Measurements from ENCODE around the gene C1orf21. TPM values are rescaled to one million over a fixed set of nuclear protein-coding genes. Genes with fewer than 3 reads are reported as not detected.

Gene C1orf21
- total RNA-seq, 2 donors from 2014 or later, result 10.4 to 15.2 TPM

DNA sequence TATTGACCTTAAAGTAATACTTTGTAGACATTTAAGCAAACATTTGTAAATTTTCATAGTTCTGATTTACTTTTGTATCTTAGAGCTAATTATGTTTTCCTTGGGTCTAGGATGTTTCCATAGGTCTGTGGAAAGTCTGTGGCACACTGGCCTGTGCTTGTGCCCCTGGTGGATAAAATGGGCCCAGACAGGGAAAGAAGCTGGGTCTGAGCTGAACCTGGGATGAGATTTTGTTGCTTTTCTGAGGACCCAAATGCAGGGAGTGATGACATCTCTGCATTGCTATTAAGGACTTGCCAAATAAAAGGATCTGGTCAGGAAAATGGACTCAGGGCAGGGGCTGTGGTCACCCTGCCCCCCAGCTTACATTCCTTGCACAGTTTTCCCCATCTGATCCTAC is 41.8 kb downstream of the C1orf21 start:
- DNase-seq (ENCODE audit: low spot score) (no peak), ATAC-seq (ENCODE audit: insufficient number of reproducible peaks, low FRiP score, low read depth) (no peak)
- Histone ChIP-seq H3K4me1 (ENCODE audit: control insufficient read depth in 1 of 2, low read depth in 2 of 2) (no peaks in the 10 kb centered on the region), H3K27ac (no peak overlapping the region), H3K36me3 (no peaks in the 10 kb centered on the region), H3K4me3 (no peak overlapping the region), H3K27me3 (replicated peaks; ENCODE audit: insufficient read depth) (no peaks in the 10 kb centered on the region), H3K9me3 (no peaks in the 10 kb centered on the region)
- TF ChIP-seq, protein P1, sequence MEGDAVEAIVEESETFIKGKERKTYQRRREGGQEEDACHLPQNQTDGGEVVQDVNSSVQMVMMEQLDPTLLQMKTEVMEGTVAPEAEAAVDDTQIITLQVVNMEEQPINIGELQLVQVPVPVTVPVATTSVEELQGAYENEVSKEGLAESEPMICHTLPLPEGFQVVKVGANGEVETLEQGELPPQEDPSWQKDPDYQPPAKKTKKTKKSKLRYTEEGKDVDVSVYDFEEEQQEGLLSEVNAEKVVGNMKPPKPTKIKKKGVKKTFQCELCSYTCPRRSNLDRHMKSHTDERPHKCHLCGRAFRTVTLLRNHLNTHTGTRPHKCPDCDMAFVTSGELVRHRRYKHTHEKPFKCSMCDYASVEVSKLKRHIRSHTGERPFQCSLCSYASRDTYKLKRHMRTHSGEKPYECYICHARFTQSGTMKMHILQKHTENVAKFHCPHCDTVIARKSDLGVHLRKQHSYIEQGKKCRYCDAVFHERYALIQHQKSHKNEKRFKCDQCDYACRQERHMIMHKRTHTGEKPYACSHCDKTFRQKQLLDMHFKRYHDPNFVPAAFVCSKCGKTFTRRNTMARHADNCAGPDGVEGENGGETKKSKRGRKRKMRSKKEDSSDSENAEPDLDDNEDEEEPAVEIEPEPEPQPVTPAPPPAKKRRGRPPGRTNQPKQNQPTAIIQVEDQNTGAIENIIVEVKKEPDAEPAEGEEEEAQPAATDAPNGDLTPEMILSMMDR (IDR thresholded peaks at IDR 0.05), result no peak

DNA sequence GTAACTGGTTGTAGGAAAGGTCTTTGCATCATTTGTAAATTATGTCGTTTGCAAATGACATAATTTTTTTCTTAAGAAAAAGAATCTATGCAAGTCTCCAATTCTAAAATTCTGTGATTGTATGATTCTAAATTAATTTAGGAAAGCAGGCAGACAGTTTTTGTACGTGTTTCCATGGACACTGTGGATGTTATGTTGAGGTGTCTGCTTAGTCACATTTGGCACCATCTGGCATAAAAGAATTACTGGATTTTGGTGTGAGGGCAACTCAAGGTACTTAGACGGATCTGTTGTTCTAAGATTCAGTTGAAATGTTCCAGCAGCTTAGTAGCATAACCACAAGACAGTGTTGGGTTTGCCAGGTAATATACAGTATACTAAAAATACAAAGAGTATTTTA is 42.5 kb downstream of the C1orf21 start:
- no peaks in the 10 kb centered on the region for H3K27me3 ChIP-seq (replicated peaks; ENCODE audit: insufficient read depth)
- H3K4me1 ChIP-seq (ENCODE audit: control insufficient read depth in 1 of 2, low read depth in 2 of 2), result no peaks in the 10 kb centered on the region
- ATAC-seq (ENCODE audit: insufficient number of reproducible peaks, low FRiP score, low read depth), result no peak
- TF ChIP-seq, protein P1 (IDR thresholded peaks at IDR 0.05), result no peak
- H3K36me3 ChIP-seq, result no peaks in the 10 kb centered on the region
- DNase-seq (ENCODE audit: low spot score), result no peak
- H3K4me3 ChIP-seq, result no peak overlapping the region
- H3K9me3 ChIP-seq, result no peaks in the 10 kb centered on the region
- no peak overlapping the region for H3K27ac ChIP-seq

DNA sequence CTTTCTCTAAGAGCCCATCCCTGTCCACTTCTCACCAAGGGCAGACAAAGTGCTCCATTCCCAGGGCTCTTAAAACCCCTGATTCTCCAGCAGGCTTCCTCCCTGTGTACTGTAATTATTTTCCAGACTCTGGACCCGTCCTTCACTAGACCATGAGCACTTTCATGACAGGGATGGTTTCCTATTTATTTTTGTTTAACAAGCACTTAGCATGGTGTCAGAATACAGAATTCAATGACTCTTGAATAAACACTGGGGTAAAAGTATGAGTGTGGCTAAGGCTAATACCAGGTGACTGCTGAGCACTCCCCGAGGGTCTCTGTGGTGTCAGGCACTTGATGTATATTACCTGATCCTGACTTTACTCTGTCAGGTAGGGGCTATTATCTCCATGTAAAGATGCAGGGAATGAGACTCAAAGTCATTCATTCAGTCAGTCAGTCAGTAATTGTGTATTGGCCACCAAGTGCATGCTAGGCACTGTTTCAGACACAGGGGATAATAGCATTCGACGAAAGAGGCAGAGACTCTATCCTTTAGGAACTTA is 47.2 kb downstream of the C1orf21 start:
- Histone ChIP-seq H3K27me3 (replicated peaks; ENCODE audit: insufficient read depth) (no peaks in the 10 kb centered on the region), H3K27ac (no peak overlapping the region), H3K4me1 (ENCODE audit: control insufficient read depth in 1 of 2, low read depth in 2 of 2) (no peaks in the 10 kb centered on the region), H3K4me3 (no peak overlapping the region), H3K36me3 (no peaks in the 10 kb centered on the region), H3K9me3 (no peaks in the 10 kb centered on the region)
- DNase-seq (ENCODE audit: low spot score), result no peak
- TF ChIP-seq, protein P1 (IDR thresholded peaks at IDR 0.05), result no peak
- ATAC-seq (ENCODE audit: insufficient number of reproducible peaks, low FRiP score, low read depth), result no peak

DNA sequence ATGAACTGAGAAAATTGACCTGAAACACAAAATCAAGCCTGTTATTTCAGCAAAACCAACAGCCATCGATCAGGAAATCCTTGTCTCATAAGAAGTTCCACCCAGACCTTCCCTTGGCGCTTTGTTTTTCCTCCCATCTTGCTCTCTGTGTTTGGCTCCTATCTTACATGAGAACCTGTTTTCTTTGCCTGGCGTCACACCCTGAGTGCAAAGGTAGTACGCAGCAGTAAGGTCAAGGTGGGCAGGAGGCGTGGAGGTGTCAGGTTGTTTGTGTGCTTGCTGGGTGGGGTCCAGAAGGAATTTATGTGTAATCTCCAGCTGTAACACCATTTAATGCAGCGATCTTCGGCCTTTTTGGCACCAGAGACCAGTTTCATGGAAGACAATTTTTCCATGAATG is 50.5 kb downstream of the C1orf21 start:
- Histone ChIP-seq H3K27me3 (replicated peaks; ENCODE audit: insufficient read depth) (no peaks in the 10 kb centered on the region), H3K4me3 (no peak overlapping the region), H3K27ac (no peak overlapping the region), H3K9me3 (no peaks in the 10 kb centered on the region), H3K4me1 (ENCODE audit: control insufficient read depth in 1 of 2, low read depth in 2 of 2) (no peaks in the 10 kb centered on the region), H3K36me3 (no peaks in the 10 kb centered on the region)
- ATAC-seq (ENCODE audit: insufficient number of reproducible peaks, low FRiP score, low read depth), result no peak
- TF ChIP-seq, protein P1 (IDR thresholded peaks at IDR 0.05), result no peak
- no peak for DNase-seq (ENCODE audit: low spot score)

DNA sequence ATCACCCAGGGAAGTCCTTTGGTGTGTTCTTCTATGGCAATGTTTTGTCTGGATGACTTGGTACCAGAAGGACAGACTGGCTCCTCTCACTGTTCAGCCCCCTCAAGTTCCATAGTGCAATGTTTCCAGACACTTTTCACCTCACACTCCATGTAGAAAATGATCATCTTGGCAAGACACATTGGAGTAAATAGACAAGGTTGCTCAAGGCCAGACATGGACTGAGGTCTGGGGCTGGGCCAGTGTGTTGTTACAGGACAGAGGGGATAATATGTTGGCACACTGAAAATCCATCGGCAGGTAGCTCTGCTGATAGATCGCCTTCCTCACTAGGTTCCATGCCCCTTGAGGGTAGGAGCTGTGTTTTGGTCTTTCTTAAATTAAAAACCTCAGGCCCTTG is 51.5 kb downstream of the C1orf21 start:
- no peaks in the 10 kb centered on the region for H3K9me3 ChIP-seq
- ATAC-seq (ENCODE audit: insufficient number of reproducible peaks, low FRiP score, low read depth), result no peak
- TF ChIP-seq, protein P1 (IDR thresholded peaks at IDR 0.05), result no peak
- no peak overlapping the region for H3K27ac ChIP-seq
- H3K4me1 ChIP-seq (ENCODE audit: control insufficient read depth in 1 of 2, low read depth in 2 of 2), result peaks cover 0 to 7% of the 10 kb centered on the region in 2 donors
- no peak for DNase-seq (ENCODE audit: low spot score)
- H3K4me3 ChIP-seq, result no peak overlapping the region
- H3K36me3 ChIP-seq, result no peaks in the 10 kb centered on the region
- H3K27me3 ChIP-seq (replicated peaks; ENCODE audit: insufficient read depth), result no peaks in the 10 kb centered on the region
